HepG2 (cell line): ENCODE results near the gene FOXD2.

Source experiments
- CEBPB ChIP-seq: IDR thresholded peaks from 2 replicates; pipeline ENCODE4 v1.6.1; 2011; ENCODE audit warnings: low read depth, low read length, improper control_type of control experiment, borderline replicate concordance
- POLR2A ChIP-seq, 2 experiments: IDR thresholded peaks; 2 replicates each; pipeline ENCODE4 v1.6.1; 2011; ENCODE audit warnings: low read depth in 2 of 2, low read length in 2 of 2, mild to moderate bottlenecking in 1 of 2, moderate library complexity in 1 of 2; ENCODE audit not compliant: insufficient read depth in 1 of 2
- POLR2AphosphoS5 ChIP-seq: IDR thresholded peaks from 2 replicates; pipeline ENCODE4 v1.6.1; 2012; ENCODE audit warnings: low read depth, low read length
- PTBP1 ChIP-seq: fragments of 200-400 bp; formaldehyde crosslinking; IDR thresholded peaks from 2 replicates; pipeline ENCODE4 v1.6.1; 2018; ENCODE audit warnings: low read length, low read depth; ENCODE audit not compliant: poor library complexity, severe bottlenecking
- SMAD3 ChIP-seq: sonication (generic); formaldehyde crosslinking; IDR thresholded peaks from 2 replicates; pipeline ENCODE4 v1.4.0; 2020; ENCODE audit warnings: missing genetic modification reagents
- TCF12 ChIP-seq, 2 experiments: fragments of 450-650 bp in 1 of 2; sonication (generic) in 1 of 2; formaldehyde crosslinking in 1 of 2; IDR thresholded peaks; 2 replicates each; pipeline versions ENCODE4 v1.6.1 to v1.8.0; 2017 to 2022; ENCODE audit warnings: antibody characterized with exemption in 1 of 2, mild to moderate bottlenecking in 1 of 2, missing genetic modification reagents in 1 of 2, moderate library complexity in 1 of 2
- ZNF501 ChIP-seq: sonication (generic); formaldehyde crosslinking; IDR thresholded peaks from 2 replicates; pipeline ENCODE4 v1.5.1; 2020; ENCODE audit warnings: mild to moderate bottlenecking, moderate library complexity, missing genetic modification reagents
- TF ChIP-seq, protein P1 (sequence below): sonication (generic); formaldehyde crosslinking; IDR thresholded peaks from 2 replicates; pipeline ENCODE4 v1.4.0; 2020; ENCODE audit warnings: missing genetic modification reagents, borderline replicate concordance
- TF ChIP-seq, protein P2 (sequence below): sonication (generic); IDR thresholded peaks from 2 replicates; pipeline ENCODE4 v1.6.1; 2016; ENCODE audit warnings: low read depth, borderline replicate concordance
- TF ChIP-seq, protein P3 (sequence below), 2 experiments: IDR thresholded peaks; 2 replicates each; pipeline ENCODE4 v1.6.1; 2011 to 2012; ENCODE audit warnings: low read length in 2 of 2, borderline replicate concordance in 1 of 2, low read depth in 1 of 2, mild to moderate bottlenecking in 1 of 2, moderate library complexity in 1 of 2
- TF ChIP-seq, protein P4 (sequence below): sonication (generic); formaldehyde crosslinking; IDR thresholded peaks from 2 replicates; pipeline ENCODE4 v1.4.0; 2020; ENCODE audit warnings: missing genetic modification reagents, borderline replicate concordance

DNA sequence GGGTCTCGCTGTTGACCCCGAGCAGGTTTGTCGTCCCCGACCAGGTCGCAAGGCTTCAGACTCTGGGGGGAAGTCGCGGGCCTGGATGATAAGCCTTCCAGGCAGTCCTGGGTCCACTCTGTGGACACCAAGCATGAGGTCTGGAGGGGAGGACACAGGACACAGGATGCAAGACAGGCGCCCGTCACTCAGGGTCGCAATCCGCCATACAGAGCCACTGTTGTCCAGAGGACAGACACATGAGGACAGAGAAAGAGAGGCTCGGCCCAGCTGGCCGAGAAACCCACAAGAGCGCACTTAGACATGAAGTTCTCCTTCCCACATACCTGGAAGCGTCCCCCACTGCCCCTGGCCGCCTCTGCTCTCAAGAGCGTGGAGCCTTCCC is 4.8 kb upstream of the FOXD2 start:
- TF ChIP-seq POLR2A (IDR thresholded peaks at IDR 0.05; ENCODE audit: insufficient read depth in 1 of 2, low read depth in 2 of 2, low read length in 2 of 2) (no peak), TCF12 (IDR thresholded peaks at IDR 0.05) (no peak), TCF12 (CRISPR knock-in tag; IDR thresholded peaks at IDR 0.05) (no peak), CEBPB (no peak), ZNF501 (no peak), PTBP1 (no peak), SMAD3 (no peak), POLR2AphosphoS5 (no peak)
- TF ChIP-seq, protein P1, sequence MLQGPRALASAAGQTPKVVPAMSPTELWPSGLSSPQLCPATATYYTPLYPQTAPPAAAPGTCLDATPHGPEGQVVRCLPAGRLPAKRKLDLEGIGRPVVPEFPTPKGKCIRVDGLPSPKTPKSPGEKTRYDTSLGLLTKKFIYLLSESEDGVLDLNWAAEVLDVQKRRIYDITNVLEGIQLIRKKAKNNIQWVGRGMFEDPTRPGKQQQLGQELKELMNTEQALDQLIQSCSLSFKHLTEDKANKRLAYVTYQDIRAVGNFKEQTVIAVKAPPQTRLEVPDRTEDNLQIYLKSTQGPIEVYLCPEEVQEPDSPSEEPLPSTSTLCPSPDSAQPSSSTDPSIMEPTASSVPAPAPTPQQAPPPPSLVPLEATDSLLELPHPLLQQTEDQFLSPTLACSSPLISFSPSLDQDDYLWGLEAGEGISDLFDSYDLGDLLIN (CRISPR knock-in tag) = no peak
- TF ChIP-seq, protein P2, sequence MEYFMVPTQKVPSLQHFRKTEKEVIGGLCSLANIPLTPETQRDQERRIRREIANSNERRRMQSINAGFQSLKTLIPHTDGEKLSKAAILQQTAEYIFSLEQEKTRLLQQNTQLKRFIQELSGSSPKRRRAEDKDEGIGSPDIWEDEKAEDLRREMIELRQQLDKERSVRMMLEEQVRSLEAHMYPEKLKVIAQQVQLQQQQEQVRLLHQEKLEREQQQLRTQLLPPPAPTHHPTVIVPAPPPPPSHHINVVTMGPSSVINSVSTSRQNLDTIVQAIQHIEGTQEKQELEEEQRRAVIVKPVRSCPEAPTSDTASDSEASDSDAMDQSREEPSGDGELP = no peak
- TF ChIP-seq, protein P3, sequence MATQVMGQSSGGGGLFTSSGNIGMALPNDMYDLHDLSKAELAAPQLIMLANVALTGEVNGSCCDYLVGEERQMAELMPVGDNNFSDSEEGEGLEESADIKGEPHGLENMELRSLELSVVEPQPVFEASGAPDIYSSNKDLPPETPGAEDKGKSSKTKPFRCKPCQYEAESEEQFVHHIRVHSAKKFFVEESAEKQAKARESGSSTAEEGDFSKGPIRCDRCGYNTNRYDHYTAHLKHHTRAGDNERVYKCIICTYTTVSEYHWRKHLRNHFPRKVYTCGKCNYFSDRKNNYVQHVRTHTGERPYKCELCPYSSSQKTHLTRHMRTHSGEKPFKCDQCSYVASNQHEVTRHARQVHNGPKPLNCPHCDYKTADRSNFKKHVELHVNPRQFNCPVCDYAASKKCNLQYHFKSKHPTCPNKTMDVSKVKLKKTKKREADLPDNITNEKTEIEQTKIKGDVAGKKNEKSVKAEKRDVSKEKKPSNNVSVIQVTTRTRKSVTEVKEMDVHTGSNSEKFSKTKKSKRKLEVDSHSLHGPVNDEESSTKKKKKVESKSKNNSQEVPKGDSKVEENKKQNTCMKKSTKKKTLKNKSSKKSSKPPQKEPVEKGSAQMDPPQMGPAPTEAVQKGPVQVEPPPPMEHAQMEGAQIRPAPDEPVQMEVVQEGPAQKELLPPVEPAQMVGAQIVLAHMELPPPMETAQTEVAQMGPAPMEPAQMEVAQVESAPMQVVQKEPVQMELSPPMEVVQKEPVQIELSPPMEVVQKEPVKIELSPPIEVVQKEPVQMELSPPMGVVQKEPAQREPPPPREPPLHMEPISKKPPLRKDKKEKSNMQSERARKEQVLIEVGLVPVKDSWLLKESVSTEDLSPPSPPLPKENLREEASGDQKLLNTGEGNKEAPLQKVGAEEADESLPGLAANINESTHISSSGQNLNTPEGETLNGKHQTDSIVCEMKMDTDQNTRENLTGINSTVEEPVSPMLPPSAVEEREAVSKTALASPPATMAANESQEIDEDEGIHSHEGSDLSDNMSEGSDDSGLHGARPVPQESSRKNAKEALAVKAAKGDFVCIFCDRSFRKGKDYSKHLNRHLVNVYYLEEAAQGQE (IDR thresholded peaks at IDR 0.05; ENCODE audit: borderline replicate concordance in 1 of 2, low read depth in 1 of 2, low read length in 2 of 2) = no peak
- TF ChIP-seq, protein P4, sequence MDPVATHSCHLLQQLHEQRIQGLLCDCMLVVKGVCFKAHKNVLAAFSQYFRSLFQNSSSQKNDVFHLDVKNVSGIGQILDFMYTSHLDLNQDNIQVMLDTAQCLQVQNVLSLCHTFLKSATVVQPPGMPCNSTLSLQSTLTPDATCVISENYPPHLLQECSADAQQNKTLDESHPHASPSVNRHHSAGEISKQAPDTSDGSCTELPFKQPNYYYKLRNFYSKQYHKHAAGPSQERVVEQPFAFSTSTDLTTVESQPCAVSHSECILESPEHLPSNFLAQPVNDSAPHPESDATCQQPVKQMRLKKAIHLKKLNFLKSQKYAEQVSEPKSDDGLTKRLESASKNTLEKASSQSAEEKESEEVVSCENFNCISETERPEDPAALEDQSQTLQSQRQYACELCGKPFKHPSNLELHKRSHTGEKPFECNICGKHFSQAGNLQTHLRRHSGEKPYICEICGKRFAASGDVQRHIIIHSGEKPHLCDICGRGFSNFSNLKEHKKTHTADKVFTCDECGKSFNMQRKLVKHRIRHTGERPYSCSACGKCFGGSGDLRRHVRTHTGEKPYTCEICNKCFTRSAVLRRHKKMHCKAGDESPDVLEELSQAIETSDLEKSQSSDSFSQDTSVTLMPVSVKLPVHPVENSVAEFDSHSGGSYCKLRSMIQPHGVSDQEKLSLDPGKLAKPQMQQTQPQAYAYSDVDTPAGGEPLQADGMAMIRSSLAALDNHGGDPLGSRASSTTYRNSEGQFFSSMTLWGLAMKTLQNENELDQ = no peak
